ENCODE results near the gene NDUFV1. TPM values are rescaled to one million over a fixed set of nuclear protein-coding genes. Genes with fewer than 3 reads are reported as not detected.

The NDUFV1 gene
- total RNA-seq, 1 experiment from 2014 or later = 321 TPM

DNA sequence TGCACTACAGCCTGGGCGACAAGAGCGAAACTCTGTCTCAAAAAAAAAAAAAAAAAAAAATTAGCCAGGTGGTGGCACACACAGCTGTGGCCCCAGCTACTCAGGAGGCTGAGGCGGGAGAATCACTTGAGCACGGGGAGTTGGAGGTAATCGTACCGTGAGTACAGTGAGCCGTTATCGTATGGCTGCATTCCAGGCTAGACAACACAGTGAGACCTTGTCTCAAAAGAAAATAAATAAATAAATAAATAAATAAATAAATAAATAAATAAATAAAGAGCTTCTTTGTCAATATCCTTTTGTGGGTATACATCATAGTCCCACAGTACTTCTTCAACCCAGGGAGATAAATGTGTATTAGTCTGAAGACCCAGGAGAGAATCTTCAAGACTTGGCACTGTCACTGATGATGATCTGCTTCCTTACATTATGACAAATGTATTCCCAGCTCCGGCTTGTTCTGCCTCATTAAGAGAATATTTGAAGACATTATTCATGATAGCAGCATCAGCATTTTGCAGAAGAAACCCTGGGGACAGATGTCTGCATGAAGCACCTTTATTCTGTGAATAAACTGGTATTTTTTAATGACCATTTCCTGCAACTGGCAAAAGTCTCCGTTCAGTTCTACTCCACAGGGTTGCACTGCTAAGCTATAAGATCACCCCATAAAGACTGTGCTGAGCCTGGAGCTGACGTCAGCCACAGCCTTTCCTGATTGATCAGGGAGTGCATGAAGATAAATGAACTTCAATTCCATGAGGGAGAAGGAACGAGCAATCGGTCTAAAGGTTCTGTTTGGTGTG, 45.4 kb downstream of the NDUFV1 start:
- no peaks in the 10 kb centered on the region for H3K4me1 ChIP-seq (replicated peaks; ENCODE audit: insufficient read depth)
- H3K4me2 ChIP-seq = no peak overlapping the region
- CTCF ChIA-PET = interaction anchor here (0.6 to 0.7 kb wide), 2 partner anchors 39 to 60 kb away, joined by 4 to 5 read pairs; no protein-coding TSS in a partner anchor
- no peak overlapping the region for H3K27ac ChIP-seq
- POLR2A ChIA-PET (ENCODE audit: unreplicated experiment) = interaction anchor here (0.5 to 0.7 kb wide), 2 partner anchors 14 to 413 kb away, joined by 4 to 11 read pairs; no protein-coding TSS in a partner anchor
- no peaks in the 10 kb centered on the region for H3K79me2 ChIP-seq (ENCODE audit: low read depth)
- H3K27me3 ChIP-seq (ENCODE audit: insufficient read depth, low read depth) = no peaks in the 10 kb centered on the region
- TF ChIP-seq EZH2 (IDR thresholded peaks at IDR 0.05; ENCODE audit: low read depth) = no peak
- TF ChIP-seq, protein P1, sequence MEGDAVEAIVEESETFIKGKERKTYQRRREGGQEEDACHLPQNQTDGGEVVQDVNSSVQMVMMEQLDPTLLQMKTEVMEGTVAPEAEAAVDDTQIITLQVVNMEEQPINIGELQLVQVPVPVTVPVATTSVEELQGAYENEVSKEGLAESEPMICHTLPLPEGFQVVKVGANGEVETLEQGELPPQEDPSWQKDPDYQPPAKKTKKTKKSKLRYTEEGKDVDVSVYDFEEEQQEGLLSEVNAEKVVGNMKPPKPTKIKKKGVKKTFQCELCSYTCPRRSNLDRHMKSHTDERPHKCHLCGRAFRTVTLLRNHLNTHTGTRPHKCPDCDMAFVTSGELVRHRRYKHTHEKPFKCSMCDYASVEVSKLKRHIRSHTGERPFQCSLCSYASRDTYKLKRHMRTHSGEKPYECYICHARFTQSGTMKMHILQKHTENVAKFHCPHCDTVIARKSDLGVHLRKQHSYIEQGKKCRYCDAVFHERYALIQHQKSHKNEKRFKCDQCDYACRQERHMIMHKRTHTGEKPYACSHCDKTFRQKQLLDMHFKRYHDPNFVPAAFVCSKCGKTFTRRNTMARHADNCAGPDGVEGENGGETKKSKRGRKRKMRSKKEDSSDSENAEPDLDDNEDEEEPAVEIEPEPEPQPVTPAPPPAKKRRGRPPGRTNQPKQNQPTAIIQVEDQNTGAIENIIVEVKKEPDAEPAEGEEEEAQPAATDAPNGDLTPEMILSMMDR (conservative IDR thresholded peaks at IDR 0.05) = no peak
- no peak overlapping the region for H3K4me3 ChIP-seq
- H3K36me3 ChIP-seq (ENCODE audit: low read depth) = no peaks in the 10 kb centered on the region
- H4K20me1 ChIP-seq (ENCODE audit: insufficient read depth) = no peaks in the 10 kb centered on the region
- no peak for DNase-seq
- H3K9me3 ChIP-seq (ENCODE audit: insufficient read depth, low read depth) = peaks cover 6% of the 10 kb centered on the region; the same call in 1 of the 2 replicates
- peaks cover 29% of the 10 kb centered on the region for H3F3A ChIP-seq (ENCODE audit: insufficient read depth, low read depth)
- no peaks in the 10 kb centered on the region for H3K9me2 ChIP-seq (ENCODE audit: insufficient read depth)
- BruUV-seq (replicated peaks) = no TSS peak
- intact Hi-C loops (cut with micrococcal nuclease; ENCODE audit: unreplicated experiment) = no loop called here
- H2AFZ ChIP-seq = no peak overlapping the region

DNA sequence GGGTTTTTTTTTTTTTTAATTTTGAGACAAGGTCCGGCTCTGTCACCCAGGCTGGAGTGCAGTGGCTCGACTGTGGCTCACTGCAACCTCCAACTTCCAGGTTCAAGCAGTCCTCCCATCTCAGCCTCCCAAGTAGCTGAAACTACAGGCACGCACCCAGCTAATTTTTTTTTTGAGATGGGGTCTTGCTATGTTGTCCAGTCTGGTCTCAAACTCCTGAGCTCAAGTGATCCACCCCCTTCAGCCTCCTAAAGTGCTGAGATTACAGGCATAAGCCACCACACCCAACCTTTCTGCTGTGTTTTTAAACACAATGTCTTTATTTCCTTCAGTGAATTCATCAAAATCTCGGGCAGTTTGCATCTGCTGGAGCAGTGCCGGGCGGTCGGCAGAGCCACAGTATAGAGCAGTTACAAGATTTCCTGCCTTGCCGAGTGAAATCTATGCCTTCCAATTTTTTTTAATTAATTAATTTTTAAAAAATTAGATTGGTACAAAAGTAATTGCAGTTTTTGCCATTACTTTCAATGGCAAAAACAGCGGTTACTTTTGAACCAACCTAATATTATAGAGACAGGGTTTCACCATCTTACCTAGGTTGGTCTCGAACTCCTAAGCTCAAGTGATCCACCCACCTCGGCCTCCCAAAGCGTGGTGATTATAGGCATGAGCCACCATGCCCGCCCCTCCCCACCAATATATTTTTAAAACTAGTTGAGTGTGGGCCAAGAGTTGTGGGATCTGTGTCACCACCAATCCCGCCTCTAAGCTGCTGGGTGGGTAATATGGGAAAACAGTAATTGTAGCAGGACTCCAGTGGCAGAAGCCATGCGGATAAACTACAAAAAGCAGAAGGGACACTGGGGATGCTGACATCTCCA, 46.5 kb downstream of the NDUFV1 start:
- no peak for TF ChIP-seq EZH2 (IDR thresholded peaks at IDR 0.05; ENCODE audit: low read depth)
- TF ChIP-seq, protein P1 (conservative IDR thresholded peaks at IDR 0.05) = no peak
- CTCF ChIA-PET = no interaction called here
- Histone ChIP-seq H3K79me2 (ENCODE audit: low read depth) (no peaks in the 10 kb centered on the region), H2AFZ (no peak overlapping the region), H3K27me3 (ENCODE audit: insufficient read depth, low read depth) (no peaks in the 10 kb centered on the region), H3K9me2 (ENCODE audit: insufficient read depth) (no peaks in the 10 kb centered on the region), H3K4me1 (replicated peaks; ENCODE audit: insufficient read depth) (no peaks in the 10 kb centered on the region), H3K36me3 (ENCODE audit: low read depth) (no peaks in the 10 kb centered on the region), H3K27ac (no peak overlapping the region), H3K4me2 (no peak overlapping the region), H3K9me3 (ENCODE audit: insufficient read depth, low read depth) (peaks cover 6% of the 10 kb centered on the region; the same call in 1 of the 2 replicates), H3F3A (ENCODE audit: insufficient read depth, low read depth) (peaks cover 23% of the 10 kb centered on the region), H3K4me3 (no peak overlapping the region), H4K20me1 (ENCODE audit: insufficient read depth) (no peaks in the 10 kb centered on the region)
- no peak for DNase-seq
- POLR2A ChIA-PET (ENCODE audit: unreplicated experiment) = interaction anchor here (0.5 kb wide), 1 partner anchor 15 kb away, joined by 4 read pairs; no protein-coding TSS in a partner anchor
- no TSS peak for BruUV-seq (replicated peaks)
- intact Hi-C loops (cut with micrococcal nuclease; ENCODE audit: unreplicated experiment) = no loop called here

DNA sequence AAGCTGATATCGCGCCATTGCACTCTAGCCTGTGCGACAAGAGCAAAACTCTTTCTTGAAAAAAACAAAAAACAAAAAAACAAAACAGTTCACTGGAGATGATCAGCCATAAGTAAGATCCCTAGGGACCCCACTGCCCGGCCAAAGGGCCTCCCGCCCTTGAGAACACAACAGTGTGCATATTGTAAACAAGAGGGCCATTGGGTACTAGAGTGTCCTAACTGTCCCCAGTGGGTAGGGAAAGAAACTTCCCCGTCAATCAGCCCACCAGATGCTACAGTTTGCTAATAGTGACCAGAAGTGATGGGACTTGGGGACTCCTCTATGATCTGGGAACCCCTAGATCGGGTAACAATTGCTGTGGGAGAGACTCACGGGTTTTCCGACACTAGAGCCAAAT, 47.5 kb downstream of the NDUFV1 start:
- CTCF ChIA-PET = no interaction called here
- no TSS peak for BruUV-seq (replicated peaks)
- DNase-seq = no peak

More for the DNA sequence above, 47.5 kb downstream of the NDUFV1 start:
- H3K36me3 ChIP-seq (ENCODE audit: low read depth) = no peaks in the 10 kb centered on the region
- H2AFZ ChIP-seq = no peak overlapping the region
- H4K20me1 ChIP-seq (ENCODE audit: insufficient read depth) = no peaks in the 10 kb centered on the region
- TF ChIP-seq, protein P1 (conservative IDR thresholded peaks at IDR 0.05) = no peak
- TF ChIP-seq EZH2 (IDR thresholded peaks at IDR 0.05; ENCODE audit: low read depth) = no peak
- H3F3A ChIP-seq (ENCODE audit: insufficient read depth, low read depth) = peaks cover 17% of the 10 kb centered on the region
- H3K9me2 ChIP-seq (ENCODE audit: insufficient read depth) = no peaks in the 10 kb centered on the region
- H3K4me2 ChIP-seq = no peak overlapping the region
- peaks cover 6% of the 10 kb centered on the region; the same call in 1 of the 2 replicates for H3K9me3 ChIP-seq (ENCODE audit: insufficient read depth, low read depth)
- H3K27me3 ChIP-seq (ENCODE audit: insufficient read depth, low read depth) = no peaks in the 10 kb centered on the region
- no peaks in the 10 kb centered on the region for H3K79me2 ChIP-seq (ENCODE audit: low read depth)
- POLR2A ChIA-PET (ENCODE audit: unreplicated experiment) = no interaction called here
- no peaks in the 10 kb centered on the region for H3K4me1 ChIP-seq (replicated peaks; ENCODE audit: insufficient read depth)
- no peak overlapping the region for H3K4me3 ChIP-seq
- intact Hi-C loops (cut with micrococcal nuclease; ENCODE audit: unreplicated experiment) = no loop called here
- no peak overlapping the region for H3K27ac ChIP-seq

Measured in PC-9 (cell line).